HG03196 (cell line): Measurements from ENCODE around the gene L1CAM.

Experiments used
- ATAC-seq: cut with Tn5 transposase; IDR thresholded peaks from one replicate; pipeline ENCODE4 v1.9.1; 2021; ENCODE audit not compliant: unreplicated experiment

The L1CAM gene

DNA sequence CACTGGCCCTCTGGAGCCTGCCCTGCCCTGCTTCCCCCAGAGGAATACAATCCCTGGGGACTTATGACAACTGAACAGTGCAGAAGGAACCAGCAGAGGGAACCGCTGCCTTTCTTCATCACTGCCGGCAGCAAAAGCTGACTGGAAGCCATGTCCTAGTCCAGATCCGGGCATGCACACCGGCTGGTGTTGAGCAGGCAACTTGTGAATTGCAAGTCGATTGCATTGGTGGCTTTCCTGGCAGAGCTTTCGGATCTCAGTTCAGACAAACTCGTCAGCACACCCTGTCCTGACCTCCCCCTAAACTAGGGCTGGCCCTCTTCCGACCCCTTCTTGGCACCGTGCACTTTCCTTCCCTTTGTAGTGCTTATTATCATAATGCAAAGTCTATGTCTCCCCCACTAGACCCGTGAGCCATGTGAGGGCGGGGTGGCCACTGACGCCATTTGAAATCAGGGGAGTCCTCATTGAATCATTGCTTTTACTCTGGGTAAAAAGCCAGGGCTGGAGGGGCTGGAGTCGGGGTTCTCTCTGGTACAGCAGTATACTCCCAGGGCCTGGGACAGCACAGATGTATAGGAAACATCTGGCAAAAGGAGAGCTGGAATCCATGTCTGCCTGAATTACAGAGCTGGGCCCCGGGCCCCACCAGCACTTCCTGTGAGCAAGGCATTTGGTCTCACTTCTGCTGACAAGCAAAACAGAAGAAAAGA lies 38.3 kb upstream of the L1CAM start:
- no peak for ATAC-seq

DNA sequence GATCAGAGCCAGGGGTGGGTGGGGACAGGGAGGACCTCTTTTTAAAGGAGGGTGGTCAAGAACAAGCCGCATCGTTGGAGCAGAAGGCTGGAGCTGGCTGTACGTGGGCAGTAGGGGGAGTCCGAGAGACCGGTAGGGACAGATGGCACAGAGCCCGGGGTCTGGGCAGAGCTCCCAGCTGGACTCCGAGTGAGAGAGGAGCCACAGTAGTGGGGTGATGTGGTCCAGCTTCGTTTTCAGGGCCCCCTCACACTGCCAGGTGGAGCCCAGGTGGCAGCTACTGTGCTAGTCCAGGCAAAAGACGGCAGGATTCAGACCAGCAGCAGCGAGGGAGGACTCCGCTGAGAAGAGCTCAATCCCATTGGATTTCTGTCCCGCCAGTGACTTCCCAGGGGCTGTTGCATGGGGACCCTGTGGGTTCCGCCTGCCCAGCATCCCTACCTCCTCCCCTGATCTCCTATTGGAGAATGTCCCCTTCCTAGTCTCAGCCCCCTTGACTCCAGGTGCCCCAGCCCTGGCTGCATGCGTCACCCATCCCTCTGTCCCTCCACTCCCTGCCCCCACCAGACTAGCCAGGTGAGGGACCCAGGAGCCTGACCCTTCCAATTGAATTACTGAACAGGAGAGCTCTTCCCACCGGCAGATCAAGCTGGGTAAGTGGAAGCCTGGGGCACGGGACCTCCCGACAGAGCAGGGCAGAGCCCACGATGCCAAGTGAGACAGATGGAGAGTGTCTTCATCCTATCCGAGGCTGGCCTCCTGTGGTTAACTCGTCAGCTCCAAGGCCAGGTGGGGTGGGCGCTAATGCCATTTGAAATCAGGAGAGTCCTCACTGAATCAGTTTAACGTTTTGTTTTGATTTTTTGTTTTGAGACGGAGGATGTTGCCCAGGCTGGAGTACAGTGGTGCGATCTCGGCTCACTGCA lies 37.2 kb upstream of the L1CAM start:
- ATAC-seq: no peak

DNA sequence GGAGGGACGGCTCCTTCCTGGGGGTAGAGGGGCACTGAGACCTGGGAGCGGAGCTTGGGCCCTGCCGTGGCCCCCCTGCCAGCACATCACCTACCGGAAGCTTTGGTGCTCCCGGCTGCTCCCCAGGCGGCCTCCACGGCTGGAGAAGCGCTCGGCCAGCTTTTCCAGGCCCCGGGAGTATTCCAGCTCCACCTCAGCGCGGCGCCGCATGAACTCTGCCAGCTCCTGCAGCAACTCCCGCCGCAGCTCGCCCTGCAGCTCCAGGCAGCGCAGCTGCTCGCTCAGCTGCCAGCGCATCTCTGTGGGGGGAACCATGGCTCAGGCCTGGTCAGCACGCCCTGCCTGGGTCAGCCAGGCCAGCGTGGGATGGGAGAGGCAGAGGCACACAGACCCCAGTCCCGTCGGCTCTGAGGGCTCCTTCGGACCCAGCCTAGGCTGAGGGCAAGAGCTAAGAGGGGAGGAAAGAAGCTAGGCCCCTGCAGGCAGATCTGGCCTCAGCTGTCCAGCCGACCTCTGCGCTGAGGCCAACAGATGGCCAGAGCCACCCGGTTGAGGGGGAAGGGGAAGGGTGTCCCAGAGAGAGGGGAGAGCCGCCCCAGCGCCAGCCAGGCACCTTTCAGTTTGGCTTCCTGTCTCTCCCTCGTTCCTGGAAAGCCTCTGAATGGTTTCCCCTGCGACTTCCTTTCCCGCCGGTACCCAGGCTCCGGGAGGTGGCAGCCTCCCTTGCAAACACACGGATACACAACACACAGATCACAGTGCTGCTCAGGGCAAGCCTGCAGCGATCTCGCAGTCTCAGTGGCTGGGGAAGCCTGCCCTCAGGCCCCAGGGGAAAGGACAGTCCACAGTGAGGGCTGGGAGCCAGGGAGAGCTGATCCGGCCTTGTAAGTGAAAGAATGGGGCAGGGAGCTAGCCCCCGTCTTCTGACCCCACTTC lies 35.8 kb upstream of the L1CAM start:
- no peak for ATAC-seq

DNA sequence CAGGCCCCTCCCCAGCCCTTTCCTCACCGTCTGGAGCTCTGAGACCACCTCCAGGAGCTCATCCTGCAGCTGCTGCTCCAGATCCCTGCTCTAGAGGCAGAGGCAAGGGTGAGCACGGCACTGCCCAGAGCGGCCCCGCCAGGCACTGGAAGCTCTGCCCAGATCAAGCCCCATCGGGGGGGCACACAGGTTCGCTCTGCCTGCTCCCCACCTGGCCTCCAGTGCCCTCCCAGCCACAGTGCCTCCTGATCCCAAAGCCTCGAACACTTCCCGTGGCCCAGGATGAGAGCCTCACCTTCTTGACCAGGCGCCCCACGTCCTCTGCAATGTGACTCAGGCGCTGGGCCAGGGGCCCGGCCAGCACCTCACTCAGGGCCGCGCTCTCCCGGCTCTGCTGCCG lies 35.1 kb upstream of the L1CAM start:
- no peak for ATAC-seq

DNA sequence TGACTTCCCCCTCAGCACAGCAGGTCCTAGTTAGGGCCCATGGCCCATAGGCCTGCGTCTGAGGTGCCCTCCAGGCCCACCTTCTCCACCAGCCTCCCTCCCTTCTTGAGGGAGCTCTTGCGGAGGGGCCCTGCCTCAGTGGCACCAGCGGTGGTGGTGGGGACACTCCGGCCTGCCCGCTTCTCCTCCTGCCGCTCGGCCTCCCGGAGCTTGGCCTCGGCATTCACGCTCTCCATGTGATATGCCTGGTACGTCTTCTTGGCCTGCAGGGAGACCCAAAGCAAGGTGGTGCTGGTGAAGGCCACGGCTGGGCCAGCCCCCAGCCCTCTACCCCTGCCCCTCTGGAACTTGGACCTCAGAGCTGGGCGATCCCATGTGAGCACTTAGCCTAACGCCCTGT lies 34.6 kb upstream of the L1CAM start:
- ATAC-seq: no peak

DNA sequence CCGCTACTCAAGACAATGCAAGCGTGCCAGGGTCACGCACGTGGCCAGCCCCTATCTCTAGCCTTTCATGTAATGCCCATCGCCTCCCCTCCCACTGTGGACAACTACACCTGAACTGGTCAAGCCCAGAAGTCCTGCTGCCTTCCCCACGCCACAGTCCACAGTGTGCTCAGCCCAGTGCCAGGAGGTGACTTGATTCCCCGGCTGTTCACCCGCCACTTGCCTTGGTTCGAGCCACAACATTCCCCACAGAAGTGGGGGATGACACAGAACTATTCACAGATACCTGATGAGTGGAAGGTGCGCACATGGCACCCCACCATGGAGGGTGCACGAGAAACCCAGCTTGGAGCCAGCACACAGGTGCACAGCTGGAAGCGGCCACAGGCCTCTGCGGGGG lies 33.3 kb upstream of the L1CAM start:
- ATAC-seq: no peak

DNA sequence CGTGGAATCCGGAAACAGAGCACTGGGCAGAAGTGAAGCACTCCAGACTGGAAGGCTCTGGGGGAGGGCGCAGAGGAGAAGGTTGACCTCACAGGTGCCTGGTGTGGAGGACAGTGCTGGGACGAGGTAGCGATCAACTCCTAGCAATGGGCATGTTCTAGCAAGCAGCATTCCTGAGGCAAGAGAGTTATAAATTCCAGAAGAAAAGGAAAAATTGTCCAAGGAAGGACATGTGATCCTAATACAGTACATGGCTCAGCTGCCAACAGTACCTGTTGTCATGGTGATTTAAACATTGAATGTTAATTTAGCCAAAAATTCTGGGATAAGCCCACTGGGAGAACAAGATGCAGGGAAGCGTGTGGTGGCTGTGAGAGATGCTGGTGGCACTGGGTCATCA lies 31.9 kb upstream of the L1CAM start:
- no peak for ATAC-seq

DNA sequence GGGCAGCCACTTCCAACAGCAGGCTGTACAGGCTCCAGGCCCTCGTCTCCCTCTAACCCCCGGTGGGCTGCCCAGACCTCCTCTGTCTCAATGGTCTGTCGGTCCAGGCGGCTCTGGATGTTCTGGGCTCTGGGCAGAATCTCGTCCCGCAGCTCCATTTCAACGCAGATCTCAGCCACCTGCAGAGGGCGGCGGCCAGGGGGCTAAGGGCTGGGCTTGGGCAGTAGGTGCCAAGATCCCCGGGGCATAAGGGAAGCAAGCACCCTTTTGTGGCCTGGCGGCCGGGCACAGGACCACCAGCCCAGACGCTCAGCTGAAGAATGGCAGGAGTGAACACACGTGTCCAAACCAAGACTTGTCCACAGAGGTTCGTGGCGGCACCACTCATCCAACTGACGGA lies 27.7 kb upstream of the L1CAM start:
- ATAC-seq: no peak

DNA sequence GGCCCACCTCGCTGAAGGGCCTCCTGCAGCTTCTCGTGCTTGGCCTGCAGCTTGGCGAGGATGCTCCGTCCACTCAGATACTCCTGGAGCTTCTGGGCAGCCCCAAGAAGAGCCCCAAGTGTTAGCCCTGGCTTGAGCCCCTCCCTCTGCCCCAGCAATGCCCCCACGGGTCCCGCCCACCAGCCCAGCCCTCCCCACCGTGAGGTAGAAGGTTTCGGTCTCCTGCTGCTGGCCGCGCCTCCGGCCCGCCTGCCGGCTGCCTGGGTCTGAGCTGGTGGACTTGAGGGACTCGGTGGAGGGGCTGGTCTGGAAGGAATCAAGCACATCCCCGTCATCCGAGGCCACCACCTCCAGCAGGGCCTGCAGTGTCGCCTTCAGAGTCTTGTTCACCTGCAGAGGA lies 27.2 kb upstream of the L1CAM start:
- no peak for ATAC-seq

DNA sequence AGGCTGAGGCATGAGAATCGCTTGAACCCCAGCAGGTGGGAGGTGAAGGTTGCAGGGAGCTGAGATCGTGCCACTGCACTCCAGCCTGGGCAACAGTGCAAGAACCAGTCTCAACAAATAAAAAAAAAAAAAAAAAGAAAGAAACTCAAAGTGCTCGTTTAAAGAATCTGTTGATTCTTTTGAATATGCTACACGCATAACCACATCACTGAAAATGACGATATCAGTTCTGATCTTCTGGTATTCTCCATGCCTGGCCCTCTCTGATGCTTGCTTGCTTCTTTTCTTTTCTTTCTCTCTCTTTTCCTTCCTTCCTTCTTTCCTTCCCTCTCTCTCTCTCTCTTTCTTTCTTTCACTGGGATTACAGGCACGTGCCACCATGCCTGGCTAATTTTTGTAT lies 25.8 kb upstream of the L1CAM start:
- ATAC-seq: no peak

DNA sequence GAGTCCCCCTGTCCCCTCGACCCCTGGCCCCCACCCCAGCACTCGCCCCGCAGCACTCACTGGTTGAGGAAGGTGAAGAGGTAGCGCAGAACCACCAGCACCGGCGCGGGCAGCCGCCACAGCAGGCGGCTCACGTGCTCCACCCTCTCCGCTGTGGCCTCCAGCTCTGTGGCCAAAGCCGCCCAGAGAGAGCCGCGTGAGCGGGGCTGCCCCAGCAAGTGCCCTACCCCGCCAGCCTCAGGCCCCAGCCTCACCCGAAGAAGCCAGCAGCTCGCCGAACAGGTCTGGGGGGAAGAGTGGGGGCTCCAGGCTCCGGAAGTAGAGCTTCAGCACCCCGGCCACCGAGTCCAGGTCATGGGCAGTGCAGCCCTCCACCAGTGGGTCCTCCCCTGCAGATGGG lies 24.5 kb upstream of the L1CAM start:
- ATAC-seq: no peak

DNA sequence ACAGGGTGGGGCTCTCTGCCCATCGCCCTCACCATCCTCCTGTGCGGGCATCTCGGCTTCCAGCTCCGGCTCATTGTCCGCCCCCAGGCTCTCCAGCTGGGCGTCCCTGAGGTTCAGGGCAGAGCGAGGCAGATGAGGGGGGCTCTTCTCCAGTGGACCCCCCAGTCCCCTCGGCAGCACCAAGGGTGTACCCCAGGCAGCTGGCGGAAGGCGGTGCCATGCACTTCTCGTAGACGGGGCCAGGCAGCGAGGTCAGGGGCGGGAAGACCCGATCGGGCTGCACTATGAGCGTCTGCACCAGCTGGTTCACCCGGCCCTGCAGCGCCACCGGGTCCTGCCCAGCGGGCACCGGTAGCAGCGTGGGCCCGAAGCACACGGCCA lies 24.0 kb upstream of the L1CAM start:
- no peak for ATAC-seq

DNA sequence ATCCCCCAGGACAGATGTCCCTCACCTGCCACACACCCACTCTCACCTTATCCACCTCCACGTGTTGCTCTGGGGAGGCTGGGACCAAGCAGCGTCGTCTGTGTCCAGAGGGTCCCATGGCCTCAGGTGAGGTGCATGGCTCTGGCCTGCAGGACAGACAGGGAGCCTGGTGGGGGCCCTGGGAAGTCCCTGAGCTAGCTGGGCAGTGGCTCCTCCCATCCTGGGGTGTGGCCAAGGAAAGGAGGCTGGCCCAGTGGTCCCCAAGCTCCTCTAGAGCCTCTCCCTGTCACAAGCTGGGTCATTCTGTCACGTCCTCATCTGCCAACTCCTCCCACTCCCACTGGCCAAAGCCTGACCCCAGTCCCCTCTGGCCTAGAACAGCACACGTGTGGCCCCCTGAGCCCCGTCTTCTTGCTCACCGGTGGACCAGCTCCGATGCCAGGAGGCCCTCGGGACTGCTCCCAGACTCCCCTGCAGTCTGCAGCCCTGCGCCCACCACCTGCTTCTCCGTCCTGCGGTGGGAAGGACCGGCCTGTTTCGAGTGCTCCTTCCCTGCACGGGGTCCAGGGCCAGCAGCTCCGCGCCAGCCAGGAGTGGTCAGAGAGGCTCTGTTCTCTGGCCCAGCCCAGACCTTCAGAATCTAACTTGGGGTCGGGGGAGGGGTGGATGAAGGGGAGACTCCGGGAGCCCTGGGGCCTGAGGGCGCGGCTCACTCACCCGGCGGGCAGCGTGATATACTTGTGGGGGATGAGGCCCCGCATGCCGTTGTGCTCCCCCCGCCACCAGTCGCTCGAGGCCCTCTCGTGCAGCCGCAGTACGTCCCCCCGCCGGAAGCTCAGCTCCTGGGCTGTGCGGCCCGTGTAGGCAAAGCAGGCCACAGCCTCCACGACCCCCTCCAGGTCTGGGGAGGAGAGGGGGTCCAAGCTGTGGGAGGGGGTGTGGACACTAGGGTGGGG lies 23.3 kb upstream of the L1CAM start:
- ATAC-seq: no peak

DNA sequence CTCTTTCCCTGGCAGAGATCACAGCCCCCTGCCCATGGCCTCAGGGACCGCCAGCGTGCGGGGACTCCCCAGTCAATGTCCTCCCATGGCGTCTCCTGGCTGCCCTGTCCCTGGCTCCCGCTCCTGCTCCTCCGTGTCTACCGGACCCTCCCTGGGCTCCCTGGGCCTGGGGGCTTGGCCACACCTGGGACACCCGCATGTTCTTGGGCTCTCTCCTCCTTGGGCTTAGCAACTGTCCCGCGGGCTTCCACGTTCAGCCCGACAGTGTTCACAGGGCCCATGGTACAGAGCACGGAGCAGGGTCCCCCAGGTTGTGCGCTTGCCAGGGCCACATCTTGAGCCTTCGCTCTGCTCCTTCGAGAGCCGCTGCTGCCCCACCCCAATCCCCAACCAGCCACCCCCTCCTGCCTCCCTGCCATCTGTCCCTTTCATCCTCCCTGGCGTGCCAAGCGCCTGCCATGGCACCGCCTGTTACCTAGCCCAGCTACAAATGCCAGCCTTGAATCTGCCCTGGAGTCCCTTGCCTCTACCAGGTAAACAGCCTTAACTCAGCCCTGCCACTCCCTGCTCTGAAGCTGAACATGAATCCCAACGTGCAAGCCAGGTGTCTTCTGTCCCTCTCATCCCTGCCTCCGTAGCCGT lies 22.4 kb upstream of the L1CAM start:
- no peak for ATAC-seq

DNA sequence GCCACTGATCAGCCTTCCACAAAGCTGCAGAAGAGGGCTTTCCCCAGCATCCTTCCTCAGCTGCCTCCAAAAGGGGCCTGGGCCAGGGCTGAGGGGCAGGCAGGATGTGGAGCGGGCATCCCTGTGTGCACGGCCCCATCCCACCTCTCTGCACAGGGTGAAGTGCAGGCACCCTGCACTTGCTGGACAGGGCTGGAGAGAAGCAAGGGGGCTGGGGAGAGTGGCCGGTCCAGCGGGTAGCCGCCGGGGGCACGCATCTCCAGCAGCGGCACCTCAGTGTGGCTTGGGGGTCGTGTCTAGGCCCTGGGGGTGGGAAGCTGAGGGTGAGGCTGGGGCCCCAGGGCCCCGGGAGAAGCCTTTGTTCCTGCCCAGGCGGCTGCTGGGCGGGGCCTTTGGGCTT lies 21.5 kb upstream of the L1CAM start:
- ATAC-seq: no peak

DNA sequence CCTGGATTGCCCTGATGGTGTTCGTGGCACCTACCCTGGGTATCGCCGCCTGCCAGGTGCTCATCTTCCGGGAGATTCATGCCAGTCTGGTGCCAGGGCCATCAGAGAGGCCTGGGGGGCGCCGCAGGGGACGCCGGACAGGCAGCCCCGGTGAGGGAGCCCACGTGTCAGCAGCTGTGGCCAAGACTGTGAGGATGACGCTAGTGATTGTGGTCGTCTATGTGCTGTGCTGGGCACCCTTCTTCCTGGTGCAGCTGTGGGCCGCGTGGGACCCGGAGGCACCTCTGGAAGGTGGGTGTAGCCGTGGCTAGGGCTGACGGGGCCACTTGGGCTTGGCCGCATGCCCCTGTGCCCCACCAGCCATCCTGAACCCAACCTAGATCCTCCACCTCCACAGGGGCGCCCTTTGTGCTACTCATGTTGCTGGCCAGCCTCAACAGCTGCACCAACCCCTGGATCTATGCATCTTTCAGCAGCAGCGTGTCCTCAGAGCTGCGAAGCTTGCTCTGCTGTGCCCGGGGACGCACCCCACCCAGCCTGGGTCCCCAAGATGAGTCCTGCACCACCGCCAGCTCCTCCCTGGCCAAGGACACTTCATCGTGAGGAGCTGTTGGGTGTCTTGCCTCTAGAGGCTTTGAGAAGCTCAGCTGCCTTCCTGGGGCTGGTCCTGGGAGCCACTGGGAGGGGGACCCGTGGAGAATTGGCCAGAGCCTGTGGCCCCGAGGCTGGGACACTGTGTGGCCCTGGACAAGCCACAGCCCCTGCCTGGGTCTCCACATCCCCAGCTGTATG lies 20.3 kb upstream of the L1CAM start:
- ATAC-seq: no peak

DNA sequence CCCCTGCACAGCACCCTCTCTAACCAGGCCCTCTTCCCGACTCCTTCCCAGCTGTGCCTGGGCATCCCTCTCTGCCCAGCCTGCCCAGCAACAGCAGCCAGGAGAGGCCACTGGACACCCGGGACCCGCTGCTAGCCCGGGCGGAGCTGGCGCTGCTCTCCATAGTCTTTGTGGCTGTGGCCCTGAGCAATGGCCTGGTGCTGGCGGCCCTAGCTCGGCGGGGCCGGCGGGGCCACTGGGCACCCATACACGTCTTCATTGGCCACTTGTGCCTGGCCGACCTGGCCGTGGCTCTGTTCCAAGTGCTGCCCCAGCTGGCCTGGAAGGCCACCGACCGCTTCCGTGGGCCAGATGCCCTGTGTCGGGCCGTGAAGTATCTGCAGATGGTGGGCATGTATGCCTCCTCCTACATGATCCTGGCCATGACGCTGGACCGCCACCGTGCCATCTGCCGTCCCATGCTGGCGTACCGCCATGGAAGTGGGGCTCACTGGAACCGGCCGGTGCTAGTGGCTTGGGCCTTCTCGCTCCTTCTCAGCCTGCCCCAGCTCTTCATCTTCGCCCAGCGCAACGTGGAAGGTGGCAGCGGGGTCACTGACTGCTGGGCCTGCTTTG lies 19.6 kb upstream of the L1CAM start:
- ATAC-seq: no peak
